Measurements from ENCODE around the gene MXD3.
"Not testable (repeated sequence)": the region's sequence is repeated elsewhere in the genome, so short reads cannot be mapped to it uniquely, and the experiment has no call there.

MXD3 gene

DNA sequence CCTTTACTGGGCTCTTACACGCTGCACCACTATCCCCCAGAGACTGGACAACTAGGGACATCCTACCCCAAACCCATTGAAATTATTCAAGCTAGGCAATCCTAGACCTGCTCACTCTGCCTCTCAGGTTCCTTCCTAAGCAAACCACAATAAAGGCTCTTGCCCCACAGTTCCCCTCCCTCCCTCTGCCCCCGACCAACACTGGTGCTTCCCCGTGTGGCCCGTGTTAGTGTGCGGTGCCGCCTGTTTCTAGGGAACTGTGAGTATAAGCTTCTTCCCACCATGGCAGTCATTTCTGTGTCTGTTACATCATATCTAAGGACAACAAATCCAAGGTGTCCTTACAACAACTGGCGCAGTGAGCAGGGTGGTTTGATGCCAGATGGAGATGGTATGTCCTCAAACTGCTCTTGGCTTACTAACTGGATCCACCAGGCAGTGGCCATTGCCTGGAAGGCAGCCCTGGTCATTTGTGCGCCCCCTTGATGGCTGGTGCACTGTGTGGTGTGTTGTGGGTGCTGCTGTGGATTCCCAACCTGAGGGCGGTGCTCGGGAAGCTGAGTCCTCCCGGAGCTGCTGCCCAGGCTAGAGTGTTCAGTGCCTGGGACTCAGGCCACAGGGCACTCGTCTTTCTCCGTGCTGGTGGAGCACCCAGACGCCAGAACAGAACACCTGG, 8.4 kb upstream of the MXD3 start:
- DNase-seq (ENCODE audit: low read depth), result no peak

DNA sequence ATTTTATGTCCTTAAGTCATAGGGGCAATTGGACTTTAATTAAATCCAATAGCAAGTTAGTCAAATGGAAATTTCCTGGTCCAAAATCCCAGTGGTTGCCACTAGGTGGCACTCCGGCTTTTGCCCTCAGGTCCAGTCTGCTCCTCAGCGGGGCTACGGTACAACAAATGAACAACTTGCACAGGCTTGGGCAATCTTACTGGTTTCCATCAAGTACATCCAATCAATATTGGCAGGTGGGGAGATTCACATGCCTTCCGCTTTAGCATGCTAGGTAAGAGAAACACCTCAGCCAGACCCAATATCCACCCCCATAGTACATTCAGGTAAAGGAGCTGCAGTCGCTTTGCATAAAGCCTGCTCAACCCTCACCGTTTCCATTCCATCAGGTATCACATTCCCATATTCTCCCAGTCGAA, 6.3 kb upstream of the MXD3 start:
- peak; percentile 33 for DNase-seq (ENCODE audit: low read depth)

DNA sequence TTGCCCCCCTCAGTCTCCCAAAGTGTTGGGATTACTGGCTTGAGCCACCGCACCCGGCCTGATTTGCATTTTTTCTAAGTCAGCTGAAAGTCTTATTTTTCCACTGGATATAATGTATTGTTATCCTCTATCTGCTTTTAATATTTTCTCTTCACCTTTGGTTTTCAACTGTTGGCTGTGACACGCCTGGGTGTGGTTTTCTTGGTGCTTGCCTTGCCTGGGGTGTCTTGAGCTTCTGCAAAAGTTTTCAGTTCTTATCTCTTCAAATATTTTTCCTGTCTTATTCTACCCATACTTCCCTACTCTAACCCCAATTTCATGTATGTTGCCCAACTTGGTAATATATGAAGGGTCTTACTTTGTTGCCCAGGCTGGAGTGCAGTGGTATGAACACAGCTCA, 4.3 kb upstream of the MXD3 start:
- no peak for DNase-seq (ENCODE audit: low read depth)

- no peak for DNase-seq (ENCODE audit: low read depth)
Observed at GRCh38 chr5:177315411-177315810, 3.7 kb upstream of the MXD3 start.

GRCh38 chr5:177314376-177315342, 3.0 kb upstream of the MXD3 start:
- no peak for DNase-seq (ENCODE audit: low read depth)

DNA sequence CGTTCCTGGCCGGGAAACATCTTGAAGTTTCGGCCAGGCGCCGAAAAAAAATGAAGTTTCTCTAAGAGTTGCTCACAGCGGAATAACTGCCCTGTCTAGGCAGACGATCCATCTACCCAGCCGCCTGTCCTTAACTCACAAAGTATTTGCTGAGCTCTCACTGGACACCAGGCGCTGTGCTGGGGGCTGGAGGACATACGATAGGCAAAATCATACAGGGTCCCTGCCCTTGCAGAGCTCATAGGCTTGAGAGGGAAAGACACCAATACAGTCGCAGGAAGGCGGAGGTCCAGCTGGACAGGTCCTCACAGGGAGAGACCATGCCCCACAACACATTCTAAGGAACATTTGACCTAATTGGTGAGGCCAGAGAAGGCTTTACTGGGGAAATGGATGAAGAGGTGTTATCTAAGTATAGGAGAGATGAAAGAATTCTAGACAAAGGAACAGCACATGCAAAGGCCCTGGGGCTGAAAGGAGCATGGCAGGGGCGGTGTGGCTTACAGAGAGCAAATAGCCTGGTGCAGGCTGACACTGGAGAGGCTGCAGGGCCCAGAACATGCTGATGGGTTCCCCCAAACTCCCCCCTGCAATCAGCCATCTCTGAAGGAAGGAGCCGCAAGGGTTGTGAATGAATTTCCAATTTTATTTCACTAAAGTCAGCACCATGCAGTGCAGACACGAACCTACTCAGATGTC, 2.0 kb upstream of the MXD3 start:
- no peak for DNase-seq (ENCODE audit: low read depth)

GRCh38 chr5:177312649-177313181, 1.0 kb upstream of the MXD3 start:
- no peak for DNase-seq (ENCODE audit: low read depth)

GRCh38 chr5:177311392-177311722, 341 bp downstream of the MXD3 start:
- no peak for DNase-seq (ENCODE audit: low read depth)

GRCh38 chr5:177310757-177311391, 824 bp downstream of the MXD3 start:
- no peak for DNase-seq (ENCODE audit: low read depth)

DNA sequence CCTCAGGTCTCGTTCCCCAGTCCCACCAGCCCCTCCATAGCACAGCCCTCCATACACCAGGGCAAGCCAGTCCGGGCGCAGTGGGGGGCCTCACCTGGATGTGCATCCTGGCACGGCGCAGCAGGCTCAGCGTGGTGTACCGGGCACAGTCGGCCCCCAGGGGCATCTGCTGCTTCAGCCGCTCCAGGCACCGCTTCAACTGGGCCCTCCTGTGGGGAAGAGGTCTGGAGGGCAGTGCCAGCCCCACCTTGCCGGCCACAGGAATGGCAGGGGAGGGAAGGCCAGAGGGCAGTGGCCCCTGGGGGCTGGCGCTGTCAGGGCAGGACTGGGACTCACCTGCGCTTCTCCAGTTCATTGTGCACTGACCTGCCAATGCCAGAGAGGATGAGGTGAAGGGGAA, 1.4 kb downstream of the MXD3 start:
- no peak for DNase-seq (ENCODE audit: low read depth)

DNA sequence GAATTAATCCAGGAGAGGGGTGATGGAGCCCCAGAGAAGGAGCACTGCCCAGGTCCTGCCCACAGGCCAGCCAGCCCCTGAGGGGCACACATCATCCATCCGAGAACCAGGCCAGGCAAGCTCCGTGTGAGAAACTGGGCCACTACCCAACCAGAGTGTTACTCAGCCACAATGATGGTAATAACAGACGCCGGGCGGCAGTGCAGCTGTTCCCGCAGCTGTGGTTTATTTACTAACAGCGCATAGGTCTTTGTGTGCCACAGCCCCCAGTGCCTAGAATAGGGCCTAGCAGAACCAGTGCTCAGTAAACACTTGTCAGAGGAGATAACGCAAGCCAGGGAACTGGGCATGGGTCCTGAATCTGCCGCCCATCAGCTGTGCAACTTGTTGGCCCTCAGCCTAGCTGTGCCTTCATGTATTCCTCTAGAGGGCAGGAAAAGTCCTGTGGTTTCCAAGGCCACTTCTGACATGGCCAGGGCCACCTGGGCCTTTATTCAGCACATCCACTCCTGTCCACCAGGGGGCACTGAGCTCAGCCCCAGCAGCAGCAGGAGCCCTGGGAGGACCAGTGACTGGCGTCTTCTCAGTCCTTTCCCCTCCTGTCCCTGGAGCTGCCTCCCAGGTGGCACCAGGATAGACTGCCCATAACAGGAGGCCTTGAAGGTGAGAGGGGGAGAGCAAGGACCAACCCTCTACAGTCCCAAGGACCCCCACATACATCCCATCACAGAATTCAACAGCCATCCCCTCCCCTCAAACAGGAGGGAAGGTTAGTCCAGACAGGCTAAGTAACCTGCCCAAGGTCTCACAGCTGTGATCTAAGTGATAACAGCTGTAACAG, 2.1 kb downstream of the MXD3 start:
- no peak for DNase-seq (ENCODE audit: low read depth)

- DNase-seq (ENCODE audit: low read depth), result no peak
Observed at GRCh38 chr5:177308740-177309139, 3.0 kb downstream of the MXD3 start.

- no peak for DNase-seq (ENCODE audit: low read depth)
Observed at GRCh38 chr5:177307544-177308363, 3.9 kb downstream of the MXD3 start.

GRCh38 chr5:177306674-177307543, 4.8 kb downstream of the MXD3 start:
- DNase-seq (ENCODE audit: low read depth), result no peak

DNA sequence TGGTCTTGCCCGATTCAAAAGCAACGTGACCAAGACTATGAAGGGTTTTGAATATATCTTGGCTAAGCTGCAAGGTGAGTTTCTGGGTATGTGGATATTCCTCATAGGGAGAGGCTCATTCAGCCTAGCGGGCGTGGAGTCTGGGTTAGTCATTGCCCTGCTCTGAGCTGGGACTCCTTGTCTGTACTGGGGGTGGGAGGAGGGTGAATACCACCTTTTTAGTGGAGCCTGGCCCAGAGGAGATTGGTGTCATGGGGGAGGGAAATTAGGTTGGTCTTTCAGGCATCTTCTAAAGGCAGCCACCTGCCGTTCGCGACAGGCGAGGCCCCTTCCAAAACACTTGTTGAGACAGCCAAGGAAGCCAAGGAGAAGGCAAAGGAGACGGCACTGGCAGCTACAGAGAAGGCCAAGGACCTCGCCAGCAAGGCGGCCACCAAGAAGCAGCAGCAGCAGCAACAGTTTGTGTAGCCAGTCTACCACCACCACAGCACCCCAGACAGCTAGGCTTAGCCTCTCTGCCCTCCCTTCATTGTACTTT, 5.5 kb downstream of the MXD3 start:
- not testable (repeated sequence) for DNase-seq (ENCODE audit: low read depth)

DNA sequence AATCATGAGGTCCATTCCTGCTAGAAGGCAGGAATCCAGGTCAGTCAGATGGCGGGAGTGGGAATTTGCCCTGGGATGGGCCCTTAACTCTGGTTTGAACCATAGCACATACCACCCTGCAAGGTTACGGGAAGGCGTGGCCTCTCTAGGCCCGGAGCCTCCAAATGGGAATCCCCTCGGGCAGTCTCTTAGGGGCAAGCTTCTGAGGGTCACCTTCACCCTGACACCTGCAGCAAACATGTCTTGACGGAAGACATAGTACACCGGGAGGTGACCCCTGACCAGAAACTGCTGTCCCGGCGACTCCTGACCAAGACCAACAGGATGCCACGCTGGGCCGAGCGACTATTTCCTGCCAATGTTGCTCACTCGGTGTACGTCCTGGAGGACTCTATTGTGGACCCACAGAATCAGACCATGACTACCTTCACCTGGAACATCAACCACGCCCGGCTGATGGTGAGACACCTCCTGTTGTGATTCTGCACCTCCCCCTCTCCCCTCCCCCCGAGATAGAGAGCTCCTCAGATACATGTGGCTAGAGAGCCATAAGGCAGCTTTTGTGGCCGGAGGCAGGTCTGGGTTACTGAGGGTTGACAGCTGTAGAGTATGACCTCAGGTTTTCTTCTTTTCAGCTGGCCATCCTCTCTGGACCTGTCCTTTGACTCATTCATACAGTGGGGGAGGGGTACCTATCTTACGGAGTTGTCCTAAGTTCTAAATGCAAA, 7.1 kb downstream of the MXD3 start:
- DNase-seq (ENCODE audit: low read depth), result no peak

DNA sequence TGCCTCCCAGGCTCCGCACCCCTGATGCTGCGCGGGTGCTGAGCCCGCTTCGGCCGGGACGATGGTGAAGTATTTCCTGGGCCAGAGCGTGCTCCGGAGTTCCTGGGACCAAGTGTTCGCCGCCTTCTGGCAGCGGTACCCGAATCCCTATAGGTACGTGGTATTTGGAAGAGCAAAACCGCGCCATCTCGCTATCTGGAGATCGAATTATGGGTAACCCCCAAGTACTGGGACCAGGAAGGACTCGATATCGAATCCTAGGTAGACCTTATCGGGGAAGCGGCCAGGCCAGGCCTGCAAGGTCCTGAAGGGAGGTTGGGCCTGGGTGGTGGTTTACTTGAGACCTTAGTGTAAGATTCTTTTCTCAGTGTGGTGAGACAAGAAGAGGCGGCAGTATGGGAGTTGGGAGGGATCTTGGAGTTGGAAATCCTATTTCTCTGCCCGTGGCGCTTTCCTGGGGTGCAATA, 7.7 kb downstream of the MXD3 start:
- DNase-seq (ENCODE audit: low read depth), result no peak

All from stimulated activated CD8-positive, alpha-beta memory T cell treated with anti-CD3 and anti-CD28 coated beads, Interleukin-15, amount 100 ng/mL, for 24 hours (primary cell).